HCT116 (cell line): Measurements from ENCODE around the gene UBE2G2. TPM values are rescaled to one million over a fixed set of nuclear protein-coding genes. Genes with fewer than 3 reads are reported as not detected.

Source experiments
- EZH2 ChIP-seq: fragments of 200-600 bp; sonication (generic); IDR thresholded peaks from 2 replicates; pipeline ENCODE4 v1.6.1; 2017; ENCODE audit warnings: antibody characterized with exemption, mixed run types
- SP1 ChIP-seq: IDR thresholded peaks from 2 replicates; pipeline ENCODE4 v1.6.1; 2012; ENCODE audit warnings: low read depth
- YY1 ChIP-seq: IDR thresholded peaks from 2 replicates; pipeline ENCODE4 v1.6.1; 2011; ENCODE audit warnings: low read length, low read depth, moderate library complexity, mild to moderate bottlenecking; ENCODE audit not compliant: insufficient replicate concordance; ENCODE audit errors: extremely low read depth
- ZBTB33 ChIP-seq: IDR thresholded peaks from 2 replicates; pipeline ENCODE4 v1.6.1; 2011; ENCODE audit warnings: mild to moderate bottlenecking, low read length, moderate library complexity; ENCODE audit not compliant: insufficient replicate concordance; ENCODE audit errors: extremely low read depth
- total RNA-seq: library from RNA; stranded (reverse); gene quantifications from one replicate; pipeline ENCODE4 v1.2.1, GENCODE V29; 2021; ENCODE audit not compliant: unreplicated experiment
- TF ChIP-seq, protein P1 (sequence below): IDR thresholded peaks from 2 replicates; pipeline ENCODE4 v1.6.1; 2012; ENCODE audit warnings: low read depth

The UBE2G2 gene
- total RNA-seq, 1 experiment from 2014 or later, result 86.5 TPM

DNA sequence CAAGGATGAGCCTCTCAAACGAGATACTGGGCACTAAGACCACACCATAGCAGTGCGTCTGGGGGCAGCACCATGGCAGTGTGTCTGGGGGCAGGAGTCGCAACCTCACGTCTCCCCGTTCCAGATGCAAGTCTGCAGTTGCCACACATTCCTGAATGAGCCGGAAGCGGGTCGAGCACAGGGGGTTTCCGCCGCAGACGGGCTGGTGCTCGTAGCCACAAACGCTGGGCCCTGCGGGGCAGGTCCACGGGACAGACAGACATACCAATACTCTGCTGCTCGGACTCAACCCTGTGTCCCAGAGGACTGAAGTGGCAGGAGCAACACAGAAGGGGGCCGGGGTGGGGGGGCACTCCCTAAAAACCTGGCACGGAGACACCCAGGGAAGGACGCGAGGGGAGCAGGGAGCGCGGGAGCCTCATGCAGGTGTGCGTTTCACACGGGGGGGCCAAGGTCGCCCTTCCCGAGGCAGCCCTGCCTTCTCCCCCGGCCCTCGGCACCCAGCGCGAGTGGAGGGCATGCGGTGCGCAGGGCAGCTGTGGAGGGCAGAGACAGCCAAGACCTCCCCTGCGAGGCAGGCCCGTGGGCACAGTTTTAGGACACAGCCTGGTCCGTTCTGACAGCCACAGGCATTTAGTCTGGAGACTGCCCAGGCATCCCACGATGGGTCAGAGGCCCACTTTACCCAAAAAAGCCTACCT, 47.4 kb upstream of the UBE2G2 start (continued):
- TF ChIP-seq ZBTB33 (no peak), YY1 (no peak), SP1 (no peak), EZH2 (no peak)
- TF ChIP-seq, protein P1, sequence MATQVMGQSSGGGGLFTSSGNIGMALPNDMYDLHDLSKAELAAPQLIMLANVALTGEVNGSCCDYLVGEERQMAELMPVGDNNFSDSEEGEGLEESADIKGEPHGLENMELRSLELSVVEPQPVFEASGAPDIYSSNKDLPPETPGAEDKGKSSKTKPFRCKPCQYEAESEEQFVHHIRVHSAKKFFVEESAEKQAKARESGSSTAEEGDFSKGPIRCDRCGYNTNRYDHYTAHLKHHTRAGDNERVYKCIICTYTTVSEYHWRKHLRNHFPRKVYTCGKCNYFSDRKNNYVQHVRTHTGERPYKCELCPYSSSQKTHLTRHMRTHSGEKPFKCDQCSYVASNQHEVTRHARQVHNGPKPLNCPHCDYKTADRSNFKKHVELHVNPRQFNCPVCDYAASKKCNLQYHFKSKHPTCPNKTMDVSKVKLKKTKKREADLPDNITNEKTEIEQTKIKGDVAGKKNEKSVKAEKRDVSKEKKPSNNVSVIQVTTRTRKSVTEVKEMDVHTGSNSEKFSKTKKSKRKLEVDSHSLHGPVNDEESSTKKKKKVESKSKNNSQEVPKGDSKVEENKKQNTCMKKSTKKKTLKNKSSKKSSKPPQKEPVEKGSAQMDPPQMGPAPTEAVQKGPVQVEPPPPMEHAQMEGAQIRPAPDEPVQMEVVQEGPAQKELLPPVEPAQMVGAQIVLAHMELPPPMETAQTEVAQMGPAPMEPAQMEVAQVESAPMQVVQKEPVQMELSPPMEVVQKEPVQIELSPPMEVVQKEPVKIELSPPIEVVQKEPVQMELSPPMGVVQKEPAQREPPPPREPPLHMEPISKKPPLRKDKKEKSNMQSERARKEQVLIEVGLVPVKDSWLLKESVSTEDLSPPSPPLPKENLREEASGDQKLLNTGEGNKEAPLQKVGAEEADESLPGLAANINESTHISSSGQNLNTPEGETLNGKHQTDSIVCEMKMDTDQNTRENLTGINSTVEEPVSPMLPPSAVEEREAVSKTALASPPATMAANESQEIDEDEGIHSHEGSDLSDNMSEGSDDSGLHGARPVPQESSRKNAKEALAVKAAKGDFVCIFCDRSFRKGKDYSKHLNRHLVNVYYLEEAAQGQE, result no peak
